ENCODE measurements around the gene CLPTM1L.

CLPTM1L gene

DNA sequence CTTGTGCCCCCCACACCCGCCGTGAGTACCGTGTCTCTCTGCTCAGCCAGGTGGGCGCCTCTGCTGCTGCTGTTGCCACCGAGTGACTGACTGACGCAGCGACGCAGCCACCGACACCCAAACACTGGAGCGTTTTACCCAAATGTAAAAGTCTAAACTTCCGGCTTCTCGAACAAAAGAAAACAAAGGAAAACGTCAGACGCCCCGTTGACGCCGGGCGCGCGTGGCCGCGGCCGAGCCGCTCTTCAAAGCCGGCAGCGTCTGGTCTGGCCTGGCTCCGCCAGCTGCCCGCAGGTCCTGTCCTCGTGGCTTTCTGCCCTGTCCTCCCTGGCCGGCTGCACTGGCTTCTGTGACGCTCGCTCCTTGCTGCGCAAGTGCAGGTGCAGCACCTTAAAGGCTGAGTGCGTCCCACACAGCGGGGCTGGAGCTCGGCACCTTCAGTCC is 41.4 kb upstream of the CLPTM1L start:
- H3K9ac ChIP-seq (ENCODE audit: low read depth, low read length), result no peak overlapping the region
- no peaks in the 10 kb centered on the region for H3K36me3 ChIP-seq (ENCODE audit: control insufficient read depth, insufficient read depth, low read length)
- H3K4me1 ChIP-seq (ENCODE audit: control insufficient read depth, insufficient read depth, low read length), result no peaks in the 10 kb centered on the region
- no peaks in the 10 kb centered on the region for H3K9me3 ChIP-seq (ENCODE audit: control insufficient read depth, insufficient read depth, low read length)
- peaks cover 26% of the 10 kb centered on the region for H3K27me3 ChIP-seq (ENCODE audit: control insufficient read depth, insufficient read depth, low read length)
- peak overlapping the region; percentile 43 for H3K4me3 ChIP-seq (ENCODE audit: low read depth, low read length)

DNA sequence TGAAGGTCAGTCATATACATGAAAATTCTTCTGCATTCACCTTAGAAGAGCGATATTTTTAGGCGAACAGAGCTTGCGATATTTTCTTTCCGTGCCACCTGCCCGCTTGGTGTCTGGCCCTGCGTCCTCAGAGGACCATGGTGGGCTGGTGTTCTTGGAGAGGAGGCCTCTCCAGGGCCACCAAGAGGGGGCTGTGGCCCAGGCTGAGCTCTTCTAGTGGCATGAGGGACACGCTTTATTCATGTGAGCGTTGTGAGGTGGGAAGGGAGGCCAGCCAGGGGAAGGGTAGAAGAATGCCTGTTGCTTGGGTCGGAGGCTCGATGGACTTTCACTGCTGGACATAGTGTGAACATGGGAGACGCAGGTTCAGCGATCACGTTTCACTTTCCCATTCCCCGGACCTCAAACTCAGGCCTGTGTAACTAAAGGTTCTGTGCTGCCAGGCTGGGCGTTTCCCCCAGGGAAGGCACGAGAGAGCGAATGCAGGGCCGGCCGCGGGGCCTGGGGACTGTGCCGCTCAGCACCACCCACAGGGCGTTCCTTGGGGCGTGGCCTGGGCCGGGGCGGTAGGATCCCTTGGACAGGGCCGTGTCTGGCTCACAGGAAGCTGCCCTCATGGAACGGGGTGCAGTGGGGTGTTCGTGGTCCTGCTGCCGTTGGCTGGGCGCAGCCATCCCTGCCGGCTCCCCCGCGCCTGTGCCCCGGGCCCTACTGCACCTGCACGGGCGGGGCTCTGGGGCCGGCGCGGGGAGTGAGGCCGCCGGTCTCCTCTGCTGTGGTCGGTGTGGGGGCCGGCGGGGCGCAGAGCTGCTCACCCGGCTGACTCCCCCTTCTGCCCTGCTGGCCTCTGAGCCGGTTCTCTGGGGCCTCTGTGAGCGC is 40.7 kb upstream of the CLPTM1L start:
- Histone ChIP-seq H3K4me1 (ENCODE audit: control insufficient read depth, insufficient read depth, low read length) (no peaks in the 10 kb centered on the region), H3K9me3 (ENCODE audit: control insufficient read depth, insufficient read depth, low read length) (no peaks in the 10 kb centered on the region), H3K4me3 (ENCODE audit: low read depth, low read length) (peak overlapping the region; percentile 43), H3K27me3 (ENCODE audit: control insufficient read depth, insufficient read depth, low read length) (peaks cover 33% of the 10 kb centered on the region), H3K36me3 (ENCODE audit: control insufficient read depth, insufficient read depth, low read length) (no peaks in the 10 kb centered on the region), H3K9ac (ENCODE audit: low read depth, low read length) (no peak overlapping the region)

DNA sequence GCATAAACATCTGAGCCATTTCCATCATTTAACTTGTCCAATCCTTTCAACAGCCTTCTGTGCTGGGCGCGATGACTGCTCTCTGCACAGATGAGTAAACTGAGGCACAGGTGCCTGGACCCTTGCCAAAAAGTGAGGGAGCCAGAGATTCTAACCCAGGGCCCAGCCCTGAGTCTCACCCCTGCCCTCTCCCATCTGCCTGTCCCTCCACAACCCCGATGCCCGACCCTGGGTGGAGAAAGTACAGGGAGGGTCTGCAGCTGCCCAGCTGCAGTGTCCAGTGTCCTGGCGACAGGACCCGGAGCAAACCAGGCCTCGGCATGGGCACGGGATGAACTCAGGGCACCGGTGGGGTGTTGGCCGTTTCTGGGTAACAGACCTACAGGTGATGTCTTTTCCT is 39.6 kb upstream of the CLPTM1L start:
- H3K9me3 ChIP-seq (ENCODE audit: control insufficient read depth, insufficient read depth, low read length), result no peaks in the 10 kb centered on the region
- H3K4me3 ChIP-seq (ENCODE audit: low read depth, low read length), result no peak overlapping the region
- no peaks in the 10 kb centered on the region for H3K4me1 ChIP-seq (ENCODE audit: control insufficient read depth, insufficient read depth, low read length)
- H3K27me3 ChIP-seq (ENCODE audit: control insufficient read depth, insufficient read depth, low read length), result peaks cover 38% of the 10 kb centered on the region
- no peak overlapping the region for H3K9ac ChIP-seq (ENCODE audit: low read depth, low read length)
- no peaks in the 10 kb centered on the region for H3K36me3 ChIP-seq (ENCODE audit: control insufficient read depth, insufficient read depth, low read length)

DNA sequence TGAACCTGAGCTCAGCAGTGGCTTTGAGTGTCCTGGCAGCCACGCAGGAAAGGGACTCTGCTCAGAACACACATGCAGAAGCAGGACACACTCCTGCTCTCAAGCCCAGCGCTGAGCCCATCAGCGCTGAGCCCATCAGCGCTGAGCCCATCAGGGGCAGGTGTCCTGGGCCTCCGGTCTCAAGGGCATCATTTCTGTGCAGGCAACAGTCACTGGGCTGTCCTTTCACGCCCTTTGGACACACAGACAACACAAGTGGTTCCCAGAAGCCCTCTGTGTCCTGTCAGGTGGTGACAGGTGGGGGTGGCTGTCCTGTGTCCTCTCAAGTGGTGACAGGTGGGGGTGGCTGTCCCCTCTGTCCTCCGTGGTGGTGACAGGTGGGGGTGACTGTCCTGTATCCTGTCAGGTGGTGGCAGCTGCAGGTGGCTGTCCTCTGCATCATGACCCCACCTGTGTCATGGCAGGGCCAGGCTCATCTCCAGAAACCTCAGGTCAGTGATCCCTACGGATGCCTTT is 39.0 kb upstream of the CLPTM1L start:
- Histone ChIP-seq H3K4me1 (ENCODE audit: control insufficient read depth, insufficient read depth, low read length) (no peaks in the 10 kb centered on the region), H3K27me3 (ENCODE audit: control insufficient read depth, insufficient read depth, low read length) (peaks cover 40% of the 10 kb centered on the region)

DNA sequence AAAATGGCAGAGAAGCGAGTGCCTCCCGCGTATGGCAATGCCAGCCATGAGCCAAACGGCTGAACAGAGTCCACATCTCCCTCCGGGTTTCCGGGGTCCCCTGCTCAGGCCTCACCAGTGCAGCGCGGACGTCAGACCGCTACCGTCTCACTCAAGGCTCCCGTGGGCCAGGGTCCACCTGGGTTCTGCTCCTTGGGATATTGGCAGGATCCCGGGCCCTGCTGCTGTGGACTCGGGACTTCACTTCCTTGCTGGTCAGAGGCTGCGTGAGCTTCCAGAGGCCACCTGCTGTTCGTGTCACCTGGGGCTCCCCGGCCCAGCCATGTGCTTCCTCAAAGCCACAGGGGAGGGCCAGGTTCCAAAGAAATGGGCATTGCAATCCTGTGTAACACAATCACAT is 38.4 kb upstream of the CLPTM1L start:
- H3K27me3 ChIP-seq (ENCODE audit: control insufficient read depth, insufficient read depth, low read length), result peaks cover 37% of the 10 kb centered on the region
- no peak overlapping the region for H3K4me3 ChIP-seq (ENCODE audit: low read depth, low read length)
- no peaks in the 10 kb centered on the region for H3K9me3 ChIP-seq (ENCODE audit: control insufficient read depth, insufficient read depth, low read length)
- H3K4me1 ChIP-seq (ENCODE audit: control insufficient read depth, insufficient read depth, low read length), result no peaks in the 10 kb centered on the region
- no peaks in the 10 kb centered on the region for H3K36me3 ChIP-seq (ENCODE audit: control insufficient read depth, insufficient read depth, low read length)
- H3K9ac ChIP-seq (ENCODE audit: low read depth, low read length), result no peak overlapping the region

More for the DNA sequence above, 39.0 kb upstream of the CLPTM1L start:
- no peak overlapping the region for H3K9ac ChIP-seq (ENCODE audit: low read depth, low read length)
- H3K9me3 ChIP-seq (ENCODE audit: control insufficient read depth, insufficient read depth, low read length), result no peaks in the 10 kb centered on the region
- H3K4me3 ChIP-seq (ENCODE audit: low read depth, low read length), result no peak overlapping the region
- no peaks in the 10 kb centered on the region for H3K36me3 ChIP-seq (ENCODE audit: control insufficient read depth, insufficient read depth, low read length)

DNA sequence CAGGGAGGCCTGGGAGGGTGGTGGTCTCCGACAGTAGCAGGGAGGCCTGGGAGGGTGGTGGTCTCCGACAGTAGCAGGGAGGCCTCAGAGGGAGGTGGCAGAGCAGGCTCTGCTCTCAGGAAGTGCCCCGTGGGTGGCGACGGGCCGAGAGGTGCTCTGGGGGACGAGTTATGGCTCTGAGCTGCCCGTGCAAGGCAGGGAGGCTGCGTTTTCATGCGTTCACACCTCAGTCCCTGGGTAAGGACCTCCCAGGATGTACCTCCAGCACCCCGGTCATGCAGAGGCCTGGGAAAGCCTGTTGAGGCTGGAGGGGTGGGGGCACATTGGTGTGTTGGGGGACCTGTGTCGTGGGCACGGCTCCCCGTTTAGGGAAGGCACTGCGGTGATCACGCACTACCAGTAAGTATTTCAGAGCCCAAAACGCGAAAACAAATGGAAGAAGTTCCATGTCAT is 37.4 kb upstream of the CLPTM1L start:
- no peaks in the 10 kb centered on the region for H3K9me3 ChIP-seq (ENCODE audit: control insufficient read depth, insufficient read depth, low read length)
- H3K27me3 ChIP-seq (ENCODE audit: control insufficient read depth, insufficient read depth, low read length), result peaks cover 28% of the 10 kb centered on the region

DNA sequence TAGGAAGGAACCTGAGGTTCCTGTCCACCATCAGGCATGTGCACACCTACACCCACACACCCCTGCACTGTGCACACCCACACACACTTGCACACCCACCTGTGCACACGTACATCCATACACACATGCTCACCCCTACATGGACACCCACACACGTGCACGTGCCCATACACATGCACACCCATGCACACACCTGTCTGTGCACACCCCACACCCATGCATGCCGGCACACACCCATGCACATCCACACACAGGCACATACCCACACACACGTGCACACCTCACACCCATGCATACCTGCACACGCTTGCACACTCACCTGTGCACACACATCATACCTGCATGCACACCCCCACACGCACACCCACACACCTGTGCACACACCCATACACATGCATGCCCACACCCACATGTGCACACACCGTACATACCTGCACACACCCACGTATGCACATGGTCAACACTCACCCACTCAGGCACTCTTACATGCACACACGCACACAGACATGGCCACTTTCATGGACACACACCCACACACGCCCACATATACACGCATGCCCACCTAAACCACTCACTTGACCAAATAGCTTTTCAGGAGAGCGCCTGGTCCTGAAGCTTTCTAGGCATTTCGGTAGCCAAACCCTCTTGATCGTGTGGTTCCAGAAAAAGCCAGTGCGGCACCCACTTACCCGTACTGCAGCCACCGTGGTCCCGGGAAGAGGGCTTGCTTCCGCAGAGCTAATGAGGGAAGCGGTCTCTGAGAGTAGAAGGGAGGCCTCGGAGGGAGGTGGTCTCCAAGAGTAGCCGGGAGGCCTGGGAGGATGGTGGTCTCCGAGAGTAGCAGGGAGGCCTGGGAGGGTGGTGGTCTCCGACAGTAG is 36.7 kb upstream of the CLPTM1L start:
- H3K9ac ChIP-seq (ENCODE audit: low read depth, low read length), result no peak overlapping the region
- no peaks in the 10 kb centered on the region for H3K9me3 ChIP-seq (ENCODE audit: control insufficient read depth, insufficient read depth, low read length)
- peaks cover 22% of the 10 kb centered on the region for H3K27me3 ChIP-seq (ENCODE audit: control insufficient read depth, insufficient read depth, low read length)
- no peak overlapping the region for H3K4me3 ChIP-seq (ENCODE audit: low read depth, low read length)
- H3K36me3 ChIP-seq (ENCODE audit: control insufficient read depth, insufficient read depth, low read length), result no peaks in the 10 kb centered on the region
- no peaks in the 10 kb centered on the region for H3K4me1 ChIP-seq (ENCODE audit: control insufficient read depth, insufficient read depth, low read length)

More for the DNA sequence above, 37.4 kb upstream of the CLPTM1L start:
- no peak overlapping the region for H3K4me3 ChIP-seq (ENCODE audit: low read depth, low read length)
- no peaks in the 10 kb centered on the region for H3K4me1 ChIP-seq (ENCODE audit: control insufficient read depth, insufficient read depth, low read length)
- no peak overlapping the region for H3K9ac ChIP-seq (ENCODE audit: low read depth, low read length)
- no peaks in the 10 kb centered on the region for H3K36me3 ChIP-seq (ENCODE audit: control insufficient read depth, insufficient read depth, low read length)

DNA sequence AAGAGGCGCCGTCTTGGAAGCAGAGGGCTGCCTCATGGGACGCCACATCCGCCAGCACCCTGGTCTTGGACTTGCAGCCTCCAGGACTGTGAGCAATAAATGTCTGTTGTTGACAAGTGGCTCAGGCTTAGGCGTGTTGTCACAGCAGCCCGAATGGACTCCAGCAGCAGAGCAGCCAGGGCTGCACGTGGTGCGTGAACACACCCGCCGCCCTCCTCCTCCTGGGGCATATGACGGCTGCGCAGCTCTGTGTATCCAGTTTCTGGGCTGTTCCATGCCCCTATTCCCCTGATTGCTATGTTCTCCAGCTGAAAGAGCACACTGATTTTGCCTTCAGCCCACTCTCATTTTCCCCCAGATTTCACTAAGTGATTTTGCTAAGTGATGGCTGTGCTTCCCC is 36.0 kb upstream of the CLPTM1L start:
- Histone ChIP-seq H3K36me3 (ENCODE audit: control insufficient read depth, insufficient read depth, low read length) (no peaks in the 10 kb centered on the region), H3K27me3 (ENCODE audit: control insufficient read depth, insufficient read depth, low read length) (peaks cover 18% of the 10 kb centered on the region), H3K9ac (ENCODE audit: low read depth, low read length) (no peak overlapping the region), H3K4me3 (ENCODE audit: low read depth, low read length) (no peak overlapping the region), H3K9me3 (ENCODE audit: control insufficient read depth, insufficient read depth, low read length) (no peaks in the 10 kb centered on the region), H3K4me1 (ENCODE audit: control insufficient read depth, insufficient read depth, low read length) (no peaks in the 10 kb centered on the region)

DNA sequence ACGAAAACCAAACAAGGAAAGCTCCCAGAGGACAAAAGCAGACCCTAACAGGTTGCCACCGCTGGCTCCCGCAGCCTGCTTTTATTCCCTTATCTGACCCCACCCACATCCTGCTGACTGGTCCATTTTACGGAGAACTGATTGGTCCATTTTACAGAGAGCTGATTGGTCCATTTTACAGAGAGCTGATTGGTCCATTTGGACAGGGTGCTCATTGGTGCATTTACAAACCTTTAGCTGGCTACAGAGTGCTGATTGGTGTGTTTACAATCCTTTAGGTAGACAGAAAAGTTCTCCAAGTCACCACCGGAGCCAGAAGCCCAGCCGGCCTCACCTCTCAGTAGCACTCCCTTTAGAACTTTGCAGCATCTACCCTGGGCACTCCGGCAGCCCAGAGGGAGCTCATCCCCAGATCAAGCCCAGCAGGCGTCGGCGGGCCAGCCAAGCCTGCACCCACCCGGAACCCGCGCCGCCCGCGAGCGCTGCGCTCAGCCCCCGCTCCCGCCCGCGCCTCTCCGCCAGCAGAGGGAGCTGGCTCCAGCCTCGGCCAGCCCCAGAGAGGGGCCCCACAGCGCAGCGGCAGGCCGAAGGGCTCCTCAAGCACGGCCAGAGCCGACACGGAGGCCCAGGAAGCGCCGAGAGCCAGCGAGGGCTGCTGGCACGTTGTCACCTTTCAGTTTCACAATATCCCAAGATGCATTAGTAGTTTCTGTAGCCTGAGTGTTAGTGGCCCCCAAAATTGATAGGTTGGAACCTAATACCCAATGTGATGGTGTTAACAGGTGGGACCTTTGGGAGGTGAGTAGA is 35.3 kb upstream of the CLPTM1L start:
- H3K9me3 ChIP-seq (ENCODE audit: control insufficient read depth, insufficient read depth, low read length), result no peaks in the 10 kb centered on the region
- no peaks in the 10 kb centered on the region for H3K36me3 ChIP-seq (ENCODE audit: control insufficient read depth, insufficient read depth, low read length)
- no peak overlapping the region for H3K9ac ChIP-seq (ENCODE audit: low read depth, low read length)
- H3K27me3 ChIP-seq (ENCODE audit: control insufficient read depth, insufficient read depth, low read length), result peaks cover 18% of the 10 kb centered on the region
- no peaks in the 10 kb centered on the region for H3K4me1 ChIP-seq (ENCODE audit: control insufficient read depth, insufficient read depth, low read length)
- H3K4me3 ChIP-seq (ENCODE audit: low read depth, low read length), result no peak overlapping the region

DNA sequence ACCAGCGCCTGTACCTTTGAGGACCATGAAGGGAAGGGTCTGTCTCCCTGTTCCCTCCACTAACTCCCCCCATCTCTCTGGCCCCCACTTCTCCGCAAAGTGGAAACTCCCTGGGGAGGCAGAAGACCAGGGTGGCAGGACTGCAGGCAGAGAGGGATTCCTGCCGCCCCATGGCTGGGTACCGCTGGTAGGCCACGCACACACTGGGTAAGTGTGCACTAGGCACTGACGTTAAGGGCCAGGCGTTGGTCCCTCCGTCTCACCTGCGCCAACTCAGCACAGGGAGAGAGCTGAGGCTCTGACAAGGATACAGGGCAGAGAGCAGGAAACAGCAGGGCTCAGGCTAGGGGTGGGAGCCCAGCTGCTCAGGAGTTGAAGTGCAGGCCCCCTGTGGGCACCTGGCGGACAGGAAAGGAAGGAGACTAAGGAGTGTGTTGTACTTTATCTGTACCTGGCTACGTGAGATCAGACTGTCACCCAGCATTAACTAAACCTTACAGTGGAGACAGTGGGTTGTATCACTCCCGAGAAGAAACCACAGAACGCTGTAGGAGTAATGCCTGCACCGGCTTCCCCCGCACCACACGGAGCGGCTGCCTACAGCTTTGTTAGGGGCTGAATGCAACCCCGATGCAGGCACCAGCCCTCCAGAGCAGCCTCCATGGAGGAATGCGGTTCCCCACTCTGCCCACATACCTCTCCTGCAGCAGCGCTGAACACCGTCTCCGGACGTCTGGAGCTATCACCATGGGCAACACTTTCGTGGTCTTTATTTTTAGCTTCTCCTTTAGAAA is 34.2 kb upstream of the CLPTM1L start:
- no peak overlapping the region for H3K9ac ChIP-seq (ENCODE audit: low read depth, low read length)
- H3K9me3 ChIP-seq (ENCODE audit: control insufficient read depth, insufficient read depth, low read length), result no peaks in the 10 kb centered on the region
- no peaks in the 10 kb centered on the region for H3K36me3 ChIP-seq (ENCODE audit: control insufficient read depth, insufficient read depth, low read length)
- H3K4me1 ChIP-seq (ENCODE audit: control insufficient read depth, insufficient read depth, low read length), result no peaks in the 10 kb centered on the region
- H3K4me3 ChIP-seq (ENCODE audit: low read depth, low read length), result no peak overlapping the region
- peaks cover 18% of the 10 kb centered on the region for H3K27me3 ChIP-seq (ENCODE audit: control insufficient read depth, insufficient read depth, low read length)
